Activated effector memory CD4-positive, alpha-beta T cell treated with anti-CD3 and anti-CD28 coated beads, Interleukin-2, amount 50 U/mL, for 16 hours (primary cell): ENCODE results near the gene NPIPB6.

Experiments used
- DNase-seq: peaks from one replicate; pipeline ENCODE4 v3.0.0-alpha.2; 2020

NPIPB6 gene

GRCh38 chr16:28297784-28298510, 65.4 kb downstream of the NPIPB6 start:
- DNase-seq: no peak

- no peak for DNase-seq
These were observed 66.0 kb downstream of the NPIPB6 start for GRCh38 chr16:28297308-28297707.

- no peak for DNase-seq
These were observed 68.0 kb downstream of the NPIPB6 start for GRCh38 chr16:28295276-28295675.

GRCh38 chr16:28294201-28294600, 69.1 kb downstream of the NPIPB6 start:
- DNase-seq: no peak

GRCh38 chr16:28293601-28293960, 69.7 kb downstream of the NPIPB6 start:
- DNase-seq: no peak

- peak; percentile 69 for DNase-seq
These were observed 70.3 kb downstream of the NPIPB6 start for GRCh38 chr16:28292731-28293600.
